GM21529 (cell line): Measurements from ENCODE around the gene SPDYE16.
"Not testable (repeated sequence)": the region's sequence is repeated elsewhere in the genome, so short reads cannot be mapped to it uniquely, and the experiment has no call there.

Experiments used
- ATAC-seq: cut with Tn5 transposase; IDR thresholded peaks from one replicate; pipeline ENCODE4 v1.9.1; 2021; ENCODE audit not compliant: unreplicated experiment

SPDYE16 gene

GRCh38 chr7:76505168-76506080, 37.7 kb downstream of the SPDYE16 start:
- no peak for ATAC-seq

DNA sequence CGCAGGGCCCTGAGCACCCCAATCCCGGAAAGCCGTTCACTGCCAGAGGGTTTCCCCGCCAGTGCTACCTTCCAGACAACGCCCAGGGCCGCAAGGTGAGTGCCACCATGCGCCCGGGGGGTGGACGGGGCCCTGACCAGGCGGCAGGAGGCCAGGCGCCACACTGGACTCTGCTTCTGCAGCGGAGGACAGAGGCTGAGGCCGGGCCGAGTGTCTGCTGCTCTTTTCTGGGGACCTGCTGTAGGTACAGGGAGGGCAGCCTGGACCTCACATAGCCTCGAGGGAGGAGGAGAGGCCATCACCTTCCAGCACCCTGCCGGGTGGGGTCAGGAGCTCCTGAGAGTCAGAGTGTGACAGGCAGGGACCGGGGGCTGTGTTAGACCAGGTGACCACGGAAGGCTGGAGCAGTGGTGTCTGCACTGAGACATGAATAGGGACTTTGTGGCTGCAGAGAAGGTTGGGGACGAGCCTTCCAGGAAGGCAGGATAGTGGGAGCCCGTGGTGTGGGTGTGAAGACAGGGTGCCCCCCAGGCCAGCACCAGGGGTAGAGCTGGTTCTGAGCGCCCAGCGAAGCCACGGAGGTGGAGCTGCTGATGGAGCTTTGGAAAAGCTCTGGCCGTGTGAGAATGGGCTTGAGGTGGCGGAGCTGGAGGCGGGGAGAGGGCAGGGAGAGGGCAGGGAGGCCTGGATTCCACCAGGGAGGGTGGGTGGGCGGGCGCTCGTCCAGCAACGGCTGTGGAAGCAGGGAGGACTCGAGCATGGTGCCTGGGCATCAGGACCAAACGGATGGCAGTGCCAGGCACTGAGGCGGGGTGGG, 38.5 kb downstream of the SPDYE16 start:
- not testable (repeated sequence) for ATAC-seq

DNA sequence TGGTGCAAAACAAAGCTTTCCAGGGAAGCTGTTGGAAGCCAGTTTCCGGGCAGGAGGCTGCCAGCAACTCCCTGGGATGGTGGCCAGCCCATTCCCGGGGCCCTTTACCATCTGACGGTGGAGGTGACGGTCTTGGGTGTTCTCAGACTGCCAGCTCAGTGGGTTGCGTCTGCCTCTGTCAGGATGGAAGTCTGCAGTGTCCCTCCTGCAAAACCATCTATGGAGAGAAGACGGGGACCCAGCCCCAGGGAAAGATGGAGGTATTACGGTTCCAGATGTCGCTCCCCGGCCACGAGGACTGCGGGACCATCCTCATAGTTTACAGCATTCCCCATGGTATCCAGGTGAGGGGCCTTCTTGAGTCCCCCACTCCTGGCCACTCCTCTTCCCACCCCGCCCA, 39.9 kb downstream of the SPDYE16 start:
- ATAC-seq = not testable (repeated sequence)

DNA sequence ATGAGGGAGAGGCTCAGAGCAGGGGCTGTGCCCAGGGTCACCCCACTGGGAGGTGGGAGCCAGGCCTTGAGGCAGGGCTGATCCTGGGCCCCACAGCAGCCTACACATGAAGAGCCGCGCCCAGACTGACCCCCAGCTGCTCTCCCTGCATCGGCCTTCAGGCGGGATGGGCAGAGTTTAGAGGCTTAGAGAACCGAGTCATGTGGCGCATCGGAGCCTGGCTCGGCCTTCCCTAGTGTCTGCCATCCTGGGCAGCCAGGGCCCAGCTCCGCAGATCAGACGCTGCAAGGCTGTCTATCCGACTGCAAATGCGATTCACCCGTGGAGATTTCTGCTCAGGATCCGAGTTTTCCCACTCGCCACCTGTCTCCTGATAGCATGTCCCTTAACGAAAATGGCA, 40.3 kb downstream of the SPDYE16 start:
- ATAC-seq = not testable (repeated sequence)

- not testable (repeated sequence) for ATAC-seq
These were observed 40.9 kb downstream of the SPDYE16 start for GRCh38 chr7:76502224-76502623.

DNA sequence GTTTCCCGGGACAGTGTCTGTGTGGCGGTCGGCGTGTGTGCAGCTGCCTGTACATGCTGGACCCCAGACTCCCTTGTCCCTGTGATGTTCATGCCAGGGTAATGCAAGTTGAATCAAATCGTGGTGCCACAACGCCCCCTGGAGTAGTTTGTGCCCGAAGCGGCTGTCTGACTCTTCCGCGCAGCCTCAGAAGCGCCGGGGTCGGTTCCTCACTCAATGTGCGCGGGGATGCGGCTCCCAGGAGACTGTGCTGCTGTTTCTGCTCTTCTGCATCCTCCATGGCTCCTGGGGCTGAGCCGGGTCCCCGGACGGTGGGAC, 43.2 kb downstream of the SPDYE16 start:
- ATAC-seq = not testable (repeated sequence)

DNA sequence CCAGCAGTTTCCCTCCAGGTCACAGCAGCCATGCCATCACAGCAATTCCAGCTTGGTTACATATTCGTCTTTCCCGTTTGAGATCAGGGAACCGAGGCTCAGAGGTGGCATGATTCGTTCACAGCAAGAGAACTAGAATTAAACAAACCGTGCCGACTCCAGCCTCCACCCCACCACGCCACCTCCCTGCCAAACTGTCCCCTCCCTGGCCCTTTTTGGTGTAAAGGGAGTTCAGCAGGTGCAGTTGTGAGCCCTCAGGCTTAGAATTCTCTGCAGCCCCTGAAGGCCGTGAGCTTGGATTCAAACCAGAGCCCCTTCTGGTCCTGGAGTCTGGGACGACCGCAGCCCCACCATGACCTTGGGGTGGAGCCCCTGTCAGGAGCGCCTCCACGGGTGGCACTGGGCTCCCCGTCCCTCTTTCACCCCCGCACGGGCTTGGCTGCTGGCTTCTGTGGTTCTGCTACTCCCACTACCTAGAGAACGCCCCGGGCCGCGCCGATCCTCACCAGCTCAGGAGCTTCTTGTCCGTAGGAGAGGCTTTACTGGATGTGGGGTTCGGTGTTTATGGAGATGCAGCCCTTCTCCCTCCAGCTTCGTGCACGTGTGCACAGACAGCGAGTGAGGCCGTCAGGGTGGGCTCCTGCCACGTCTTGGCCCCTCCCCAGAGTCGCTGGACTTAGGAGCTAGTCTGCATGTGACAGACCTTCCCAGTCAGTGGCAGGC, 43.7 kb downstream of the SPDYE16 start:
- ATAC-seq = not testable (repeated sequence)

- not testable (repeated sequence) for ATAC-seq
These were observed 44.4 kb downstream of the SPDYE16 start for GRCh38 chr7:76498583-76499200.

DNA sequence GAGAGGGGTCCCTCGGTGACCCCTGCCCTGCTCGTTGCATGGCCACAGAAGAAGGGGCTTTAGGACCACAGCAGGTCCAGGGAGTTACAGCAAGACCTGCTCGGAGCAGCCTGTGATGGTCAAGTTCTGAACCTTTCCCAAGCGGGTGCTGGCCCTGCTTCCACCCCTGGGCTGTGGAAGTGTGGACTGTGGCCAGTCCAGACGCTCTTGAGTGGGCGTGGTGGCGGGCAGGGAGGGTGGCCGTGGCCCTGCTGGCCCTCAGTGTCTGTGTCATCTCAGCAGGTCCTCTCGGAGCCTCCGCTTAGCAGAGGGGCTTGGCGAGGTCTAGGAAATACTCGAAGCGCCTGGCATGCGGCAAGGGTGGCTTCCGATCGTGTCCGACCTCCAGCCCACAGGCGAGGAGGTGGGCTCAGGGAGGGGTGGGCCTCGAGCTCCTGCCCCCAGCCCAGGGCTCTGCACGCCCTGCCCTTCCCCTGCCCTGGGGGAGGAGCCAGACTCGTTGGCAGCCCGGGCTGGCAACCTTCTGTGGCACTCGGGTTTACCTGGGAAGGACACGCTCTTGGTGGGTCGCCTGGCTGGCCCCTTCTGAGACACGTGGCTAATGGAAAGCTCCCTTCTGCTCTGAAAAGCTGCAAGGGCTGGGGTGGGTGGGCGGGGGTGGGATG, 45.0 kb downstream of the SPDYE16 start:
- ATAC-seq = not testable (repeated sequence)

GRCh38 chr7:76495717-76496116, 47.4 kb downstream of the SPDYE16 start:
- not testable (repeated sequence) for ATAC-seq

DNA sequence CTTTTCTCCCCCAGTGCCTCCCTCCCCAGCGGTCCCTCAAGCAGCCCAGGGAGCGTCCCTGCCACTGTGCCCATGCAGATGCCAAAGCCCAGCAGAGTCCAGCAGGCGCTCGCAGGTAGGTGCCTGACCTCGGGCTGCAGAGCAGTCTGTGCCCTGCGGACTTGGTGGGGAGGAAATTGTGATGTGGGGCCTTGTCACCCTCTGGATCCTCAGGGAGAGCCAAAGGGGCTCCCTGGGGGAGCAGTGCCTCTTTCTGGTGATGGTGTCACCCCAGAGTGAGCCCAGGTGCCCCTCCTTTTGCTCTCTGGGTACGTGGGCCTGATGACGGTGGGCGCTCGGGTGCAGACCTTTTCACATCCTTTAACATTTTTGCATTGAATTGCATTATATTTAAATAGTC, 51.0 kb downstream of the SPDYE16 start:
- not testable (repeated sequence) for ATAC-seq

- not testable (repeated sequence) for ATAC-seq
These were observed 55.1 kb downstream of the SPDYE16 start for GRCh38 chr7:76487969-76488368.

DNA sequence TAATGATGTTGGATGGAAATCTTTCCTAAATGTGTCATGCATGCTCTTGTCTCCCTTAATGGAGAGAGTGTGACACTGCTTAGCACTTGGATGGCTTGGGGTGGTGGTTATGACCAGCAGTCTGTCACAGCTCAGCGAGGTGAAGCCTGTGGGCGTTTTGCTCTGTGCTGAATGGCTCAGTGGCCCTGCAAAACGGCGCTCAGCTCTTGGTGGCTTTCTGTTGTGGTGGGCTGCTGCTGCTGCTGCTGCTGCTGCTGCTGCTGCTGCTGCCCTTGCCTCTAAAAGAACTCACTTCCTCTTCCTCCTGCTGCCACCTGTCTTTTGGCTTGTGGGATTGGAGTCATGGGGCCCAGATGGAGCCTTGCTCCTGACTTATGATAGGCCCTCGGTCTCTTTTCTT, 56.5 kb downstream of the SPDYE16 start:
- peak; percentile 99 for ATAC-seq

DNA sequence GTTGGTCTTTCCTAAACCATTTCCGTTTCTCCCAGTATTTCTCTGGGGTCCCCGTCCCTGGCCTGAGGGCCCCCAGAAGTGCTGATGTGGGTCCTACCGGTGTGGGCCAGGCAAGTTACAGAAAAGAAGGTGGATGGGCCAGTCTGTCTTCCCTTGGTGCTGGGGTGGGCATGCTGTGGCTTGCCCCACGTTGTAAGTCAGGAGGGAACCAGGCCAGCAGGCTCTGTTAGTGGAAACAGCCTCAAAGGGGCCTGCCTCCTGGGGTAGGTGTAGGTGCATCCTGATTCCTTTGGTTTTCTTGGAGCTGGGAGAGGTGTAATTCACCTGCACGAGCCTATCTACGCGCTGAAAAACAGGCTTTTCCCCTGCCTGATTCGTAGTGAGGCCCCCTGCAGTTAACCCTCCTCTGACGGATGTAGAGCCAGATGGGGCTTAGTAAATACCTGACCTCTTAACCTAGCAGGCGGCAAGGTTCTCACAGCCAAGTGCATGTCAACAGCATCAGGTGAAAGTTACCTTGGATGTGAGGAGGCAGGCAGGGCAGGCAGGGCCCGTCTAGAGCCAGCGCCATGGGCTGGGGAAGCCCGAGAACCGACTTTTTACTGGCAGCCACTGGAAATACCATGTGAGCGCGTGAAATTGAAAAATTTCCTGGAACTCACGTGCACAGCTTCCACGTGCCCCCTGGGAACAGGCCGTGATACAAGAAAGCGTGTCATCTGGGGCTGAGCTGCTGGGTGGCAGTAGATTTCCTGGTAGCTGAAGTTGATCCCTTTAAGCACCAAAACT, 57.1 kb downstream of the SPDYE16 start:
- ATAC-seq = peak; percentile 10

DNA sequence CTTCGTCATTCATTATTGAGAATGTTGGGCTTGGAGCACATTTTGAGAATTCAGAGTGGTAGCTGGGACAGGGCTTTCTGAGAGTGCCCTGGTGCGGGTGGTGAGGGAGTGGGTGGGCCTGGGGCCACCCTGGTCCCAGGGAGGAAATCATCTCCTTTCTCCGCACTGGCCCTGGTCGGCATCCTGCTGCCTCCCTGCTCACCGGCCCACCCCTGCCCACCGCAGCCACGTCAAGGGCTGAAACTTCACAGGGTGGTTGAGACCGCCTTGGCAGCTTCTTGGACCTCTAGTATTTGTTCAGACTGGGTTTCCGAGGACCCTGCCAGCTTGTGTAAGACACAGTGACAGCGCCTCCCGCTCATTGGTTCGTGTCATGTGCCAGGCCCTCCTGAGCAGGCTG, 58.6 kb downstream of the SPDYE16 start:
- ATAC-seq = not testable (repeated sequence)

- not testable (repeated sequence) for ATAC-seq
These were observed 60.0 kb downstream of the SPDYE16 start for GRCh38 chr7:76483081-76483480.

DNA sequence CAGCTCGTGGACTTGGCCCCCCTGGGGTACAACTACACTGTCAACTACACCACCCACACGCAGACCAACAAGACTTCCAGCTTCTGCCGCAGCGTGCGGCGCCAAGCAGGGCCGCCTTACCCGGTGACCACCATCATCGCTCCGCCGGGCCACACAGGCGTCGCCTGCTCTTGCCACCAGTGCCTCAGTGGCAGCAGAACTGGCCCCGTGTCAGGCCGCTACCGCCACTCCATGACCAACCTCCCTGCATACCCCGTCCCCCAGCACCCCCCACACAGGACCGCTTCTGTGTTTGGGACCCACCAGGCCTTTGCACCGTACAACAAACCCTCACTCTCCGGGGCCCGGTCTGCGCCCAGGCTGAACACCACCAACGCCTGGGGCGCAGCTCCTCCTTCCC, 60.4 kb downstream of the SPDYE16 start:
- not testable (repeated sequence) for ATAC-seq
